ENCODE results near the gene TMEM253.

TMEM253 gene

GRCh38 chr14:21077672-21078071 lies 23.2 kb upstream of the TMEM253 start:
- no peak for TF ChIP-seq CTCF (IDR thresholded peaks at IDR 0.05; ENCODE audit: low read depth, low read length)
- H3K4me3 ChIP-seq (replicated peaks in 1 of 2; ENCODE audit: low read depth in 2 of 2, low read length in 2 of 2) = no peak overlapping the region
- no peak for DNase-seq (ENCODE audit: low read depth in 2 of 2)

DNA sequence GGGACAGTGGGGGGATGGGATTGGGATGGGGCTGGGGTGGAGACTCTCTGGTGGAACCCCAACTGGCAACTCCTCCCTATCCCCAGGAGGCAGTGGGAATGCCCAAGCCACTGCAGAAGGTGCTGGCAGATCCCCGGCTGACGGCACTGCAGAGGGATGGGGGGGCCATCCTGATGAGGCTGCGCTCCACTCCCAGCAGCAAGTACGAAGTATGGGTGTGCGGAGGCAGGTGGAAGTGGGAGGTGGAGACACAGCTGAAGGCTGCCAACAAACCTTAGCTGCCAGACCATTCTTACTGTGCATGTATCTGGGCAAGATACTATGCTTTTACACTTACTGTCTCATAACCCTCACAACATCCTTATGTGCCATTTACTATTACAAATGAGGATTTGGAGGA lies 22.6 kb upstream of the TMEM253 start:
- no peak overlapping the region for H3K4me3 ChIP-seq (replicated peaks in 1 of 2; ENCODE audit: low read depth in 2 of 2, low read length in 2 of 2)

DNA sequence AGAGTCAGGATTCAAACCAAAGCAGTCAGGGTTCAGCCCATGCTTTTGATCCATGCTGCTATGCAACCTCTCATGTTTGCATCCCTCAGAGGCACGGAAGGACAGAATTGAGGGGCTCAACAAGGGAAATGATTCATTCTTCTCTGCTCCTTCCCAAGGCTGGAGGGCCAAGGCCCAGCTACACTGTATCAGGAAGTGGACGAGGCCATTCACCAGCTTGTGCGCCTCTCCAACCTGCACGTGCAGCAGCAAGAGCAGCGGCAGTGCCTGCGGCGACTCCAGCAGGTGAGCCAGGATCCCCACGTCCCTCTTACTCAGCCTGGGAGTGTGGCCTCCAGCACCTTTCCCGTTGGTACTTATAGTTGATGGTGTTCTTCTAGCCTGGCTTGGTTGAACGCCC lies 22.1 kb upstream of the TMEM253 start:
- H3K4me3 ChIP-seq (replicated peaks in 1 of 2; ENCODE audit: low read depth in 2 of 2, low read length in 2 of 2) = no peak overlapping the region
- no peak for TF ChIP-seq CTCF (IDR thresholded peaks at IDR 0.05; ENCODE audit: low read depth, low read length)
- DNase-seq (ENCODE audit: low read depth in 2 of 2) = no peak

More for the DNA sequence above, 22.6 kb upstream of the TMEM253 start:
- no peak for DNase-seq (ENCODE audit: low read depth in 2 of 2)
- TF ChIP-seq CTCF (IDR thresholded peaks at IDR 0.05; ENCODE audit: low read depth, low read length) = no peak

GRCh38 chr14:21081521-21082142 lies 19.2 kb upstream of the TMEM253 start:
- DNase-seq (ENCODE audit: low read depth in 2 of 2) = no peak
- no peak overlapping the region for H3K4me3 ChIP-seq (replicated peaks in 1 of 2; ENCODE audit: low read depth in 2 of 2, low read length in 2 of 2)
- no peak for TF ChIP-seq CTCF (IDR thresholded peaks at IDR 0.05; ENCODE audit: low read depth, low read length)

DNA sequence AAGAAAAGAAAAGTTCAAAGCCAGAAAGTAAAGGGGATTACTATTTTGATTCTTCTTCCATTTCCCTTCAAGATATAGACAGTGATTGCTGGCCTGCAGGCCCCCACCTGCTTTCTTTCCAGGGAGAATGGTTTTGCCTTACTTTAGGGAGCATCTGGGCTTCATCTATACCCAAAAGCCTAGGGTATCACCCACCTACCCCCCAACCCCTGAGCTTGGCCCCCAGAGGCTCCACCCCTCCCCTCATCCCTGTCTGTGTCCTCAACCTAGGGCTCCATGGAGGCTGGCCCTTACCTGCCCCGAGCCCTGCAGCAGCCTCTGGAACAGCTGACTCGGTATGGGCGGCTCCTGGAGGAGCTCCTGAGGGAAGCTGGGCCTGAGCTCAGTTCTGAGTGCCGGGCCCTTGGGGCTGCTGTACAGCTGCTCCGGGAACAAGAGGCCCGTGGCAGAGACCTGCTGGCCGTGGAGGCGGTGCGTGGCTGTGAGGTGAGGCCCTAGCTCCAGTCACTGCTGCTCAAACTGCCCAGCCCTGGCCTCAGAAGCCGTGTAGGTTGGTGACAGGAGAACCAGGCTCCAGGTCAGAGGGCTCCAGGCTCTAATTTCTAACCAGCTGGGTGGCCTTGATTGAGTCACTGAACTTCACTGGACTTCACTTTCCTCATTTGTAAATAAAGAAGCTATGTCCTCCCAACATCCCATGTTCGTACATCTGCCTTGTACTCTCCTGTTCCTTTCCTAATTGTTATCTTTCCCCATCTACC lies 17.1 kb upstream of the TMEM253 start:
- no peak overlapping the region for H3K4me3 ChIP-seq (replicated peaks in 1 of 2; ENCODE audit: low read depth in 2 of 2, low read length in 2 of 2)
- TF ChIP-seq CTCF (IDR thresholded peaks at IDR 0.05; ENCODE audit: low read depth, low read length) = no peak
- DNase-seq (ENCODE audit: low read depth in 2 of 2) = no peak

DNA sequence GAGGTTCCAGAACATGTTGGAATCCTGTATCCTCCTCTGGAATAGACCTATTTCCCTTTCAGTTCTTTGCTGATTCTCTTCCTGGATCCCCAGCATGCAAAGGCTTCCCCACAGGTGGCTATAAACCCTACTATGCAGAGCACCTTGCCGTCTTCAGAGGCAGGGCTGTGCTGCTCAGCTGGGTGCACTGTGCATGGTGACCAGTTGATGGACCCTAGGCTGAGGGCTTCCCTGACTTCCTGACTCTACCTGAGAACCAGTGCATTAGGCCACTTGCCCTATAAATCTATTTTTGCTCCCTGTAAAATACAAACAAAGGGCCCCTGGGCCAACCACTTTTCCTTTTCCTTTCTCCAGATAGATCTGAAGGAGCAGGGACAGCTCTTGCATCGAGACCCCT lies 16.5 kb upstream of the TMEM253 start:
- no peak overlapping the region for H3K4me3 ChIP-seq (replicated peaks in 1 of 2; ENCODE audit: low read depth in 2 of 2, low read length in 2 of 2)
- no peak for DNase-seq (ENCODE audit: low read depth in 2 of 2)
- TF ChIP-seq CTCF (IDR thresholded peaks at IDR 0.05; ENCODE audit: low read depth, low read length) = no peak
